Stimulated activated CD8-positive, alpha-beta memory T cell treated with anti-CD3 and anti-CD28 coated beads, Interleukin-12 subunit alpha, Interleukin-12 subunit beta, amount 100 ng/mL, for 4 hours (primary cell): ENCODE results near the gene ATG10.
A peak's percentile ranks its signal among the peaks of the same experiment; 100 is the strongest.
"Not testable (repeated sequence)": the region's sequence is repeated elsewhere in the genome, so short reads cannot be mapped to it uniquely, and the experiment has no call there.

Source experiments
- DNase-seq: peaks from one replicate; pipeline ENCODE4 v3.0.0-alpha.2; 2020; ENCODE audit warnings: low read depth

The ATG10 gene

DNA sequence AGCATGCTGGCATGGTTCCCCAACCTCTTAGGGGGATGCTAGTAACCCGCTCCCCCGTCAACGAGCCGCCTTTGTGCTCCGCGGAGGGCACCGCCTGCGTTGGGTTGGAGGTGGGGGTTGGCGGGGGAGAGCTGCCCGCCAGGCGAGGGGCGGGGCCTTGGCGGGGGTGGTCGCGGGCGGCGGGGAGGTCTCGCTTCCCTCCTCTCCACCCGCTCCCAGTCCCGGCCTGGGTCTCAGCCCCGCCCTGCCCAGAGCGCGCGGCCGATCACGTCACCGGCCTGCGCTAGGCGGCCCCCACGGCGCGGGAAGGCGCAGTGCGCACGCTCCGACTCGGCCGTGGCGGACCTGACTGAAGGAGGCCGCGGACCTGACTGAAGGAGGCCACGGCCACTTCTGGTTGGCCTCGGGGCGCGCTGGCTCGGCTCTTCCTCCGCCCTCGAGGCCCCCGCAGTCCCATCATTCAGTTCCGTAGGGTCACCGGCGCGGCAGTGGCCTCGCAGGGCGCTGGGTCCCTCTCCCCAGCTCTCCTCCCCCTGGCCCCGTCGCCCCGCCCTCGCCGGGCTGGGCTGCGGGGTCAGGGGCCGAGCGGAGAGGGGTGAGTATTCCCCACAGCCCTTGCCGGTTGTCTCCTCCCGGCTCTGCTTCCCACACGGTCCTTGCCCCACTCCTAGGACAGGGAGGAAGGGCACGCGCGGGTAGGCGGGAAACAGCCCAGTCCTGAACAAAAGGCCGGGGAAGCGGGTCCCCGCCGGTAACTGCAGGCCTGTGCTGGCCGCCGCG lies at the start of gene ATG10:
TSS of gene ATG10 (plus strand) at position 312 of the 780 bp plus-strand sequence. CDS start 15,548 bp downstream, outside the sequence.
- DNase-seq, result peak; percentile 90

DNA sequence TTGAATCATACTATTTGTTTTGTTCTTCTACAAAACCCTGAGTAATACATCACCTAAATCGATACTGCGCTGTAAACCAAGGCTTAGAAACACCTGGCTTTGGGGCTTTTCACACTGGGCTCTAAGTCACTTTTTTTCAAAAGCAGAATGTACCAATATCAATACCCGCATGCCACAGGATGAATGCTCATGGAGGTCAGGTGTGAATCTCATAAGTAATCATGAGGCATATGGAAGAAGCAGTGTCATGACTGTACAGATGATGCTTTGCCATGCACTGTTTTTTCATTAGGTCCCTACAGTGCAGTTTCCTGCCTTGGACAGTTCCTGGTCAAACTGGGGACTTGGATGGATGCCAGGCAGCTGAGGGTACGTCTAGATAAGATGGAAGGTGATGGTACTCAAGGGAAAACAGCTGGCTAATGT lies 49.0 kb upstream of the ATG10 start:
- DNase-seq, result no peak

DNA sequence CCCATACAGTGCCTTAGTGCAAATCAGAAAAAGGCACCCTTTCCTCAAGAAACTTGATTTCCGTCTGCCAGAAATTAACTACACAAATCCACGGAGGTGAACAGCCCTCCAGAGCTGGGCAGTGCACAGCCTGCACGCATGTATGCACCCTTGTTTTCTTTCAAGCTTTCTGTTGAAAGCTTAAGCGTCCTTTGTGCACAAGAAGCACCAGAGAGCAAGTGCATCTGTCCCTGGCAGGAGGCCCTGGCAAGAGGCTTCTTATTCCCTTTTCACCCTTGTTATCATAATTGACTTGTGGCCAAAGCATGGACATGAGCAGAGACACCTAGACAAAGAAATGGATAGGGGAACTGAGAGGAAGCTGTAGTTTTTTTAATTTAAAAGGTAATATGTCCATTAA lies 47.4 kb upstream of the ATG10 start:
- no peak for DNase-seq

DNA sequence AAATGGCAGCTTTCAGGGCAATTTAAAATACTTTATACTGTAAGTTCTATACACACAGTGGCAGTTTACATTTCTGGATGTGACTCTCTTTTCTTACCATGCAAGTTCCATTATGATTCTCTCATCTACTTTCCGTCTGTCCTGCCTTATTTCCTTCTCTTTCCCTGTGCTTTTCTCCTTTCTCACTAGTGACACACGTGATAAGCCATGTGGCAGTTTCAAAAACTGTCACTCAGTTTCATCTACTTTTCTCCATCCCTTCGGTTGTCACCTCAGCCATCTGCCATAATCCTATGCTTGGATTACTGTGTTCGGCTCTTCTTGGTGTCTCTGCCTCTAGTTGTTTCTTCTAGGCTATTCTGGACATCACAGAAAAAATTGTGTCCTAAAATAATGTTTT lies 46.8 kb upstream of the ATG10 start:
- no peak for DNase-seq

DNA sequence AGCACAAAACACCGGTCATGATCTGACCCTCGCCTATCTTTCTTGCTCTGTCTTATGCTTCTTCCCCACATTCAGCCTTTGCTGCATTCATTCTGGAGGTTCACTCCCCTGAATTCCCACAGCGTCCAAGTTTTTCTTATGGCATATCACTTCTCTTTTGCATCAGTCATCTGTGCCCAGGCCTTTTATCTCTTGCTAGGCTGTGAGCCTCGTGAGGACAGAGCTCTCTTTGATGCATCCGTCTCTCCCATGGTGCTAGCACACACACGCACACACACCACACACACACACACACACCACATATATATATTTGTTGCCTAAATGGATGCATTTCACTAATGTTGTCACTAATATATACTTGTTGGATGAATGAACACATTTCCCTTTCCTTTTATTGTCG lies 45.8 kb upstream of the ATG10 start:
- no peak for DNase-seq

DNA sequence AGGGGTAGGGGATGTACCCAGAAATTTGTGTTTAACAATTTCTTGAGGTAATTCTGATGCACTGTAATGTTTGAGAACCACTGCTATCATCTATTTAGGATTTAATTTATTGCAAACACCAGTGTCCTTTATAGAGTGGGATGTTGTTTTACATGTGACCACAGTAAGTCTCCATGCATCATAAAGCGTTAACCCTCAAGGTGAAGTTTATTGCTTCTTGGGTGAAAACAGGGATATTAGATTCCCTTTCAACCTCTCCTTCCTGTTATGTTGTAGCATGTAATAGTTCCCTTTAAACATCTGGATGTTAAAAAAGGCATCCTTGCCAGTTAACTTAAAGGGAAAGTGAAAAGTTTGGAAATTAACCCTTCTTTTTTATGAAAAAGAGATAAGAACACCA lies 35.8 kb upstream of the ATG10 start:
- DNase-seq, result no peak

DNA sequence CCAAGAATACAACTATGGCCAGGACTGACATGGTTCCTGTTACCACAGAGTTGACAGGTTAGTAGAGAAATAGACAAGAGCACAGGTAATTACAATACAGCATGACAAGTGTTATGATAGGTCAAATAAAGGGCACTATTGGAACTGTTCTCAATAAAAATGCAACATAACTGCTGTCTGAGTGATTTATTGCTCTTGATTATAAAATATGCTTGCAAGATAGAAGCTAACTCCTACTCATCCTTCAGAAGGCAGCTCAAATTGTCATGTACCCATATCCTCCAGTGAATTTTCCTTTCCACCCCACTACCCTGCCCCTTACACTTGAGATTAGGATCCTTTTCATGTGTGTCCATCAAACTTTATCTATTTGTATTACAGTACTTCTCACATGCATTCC lies 35.1 kb upstream of the ATG10 start:
- DNase-seq, result no peak

DNA sequence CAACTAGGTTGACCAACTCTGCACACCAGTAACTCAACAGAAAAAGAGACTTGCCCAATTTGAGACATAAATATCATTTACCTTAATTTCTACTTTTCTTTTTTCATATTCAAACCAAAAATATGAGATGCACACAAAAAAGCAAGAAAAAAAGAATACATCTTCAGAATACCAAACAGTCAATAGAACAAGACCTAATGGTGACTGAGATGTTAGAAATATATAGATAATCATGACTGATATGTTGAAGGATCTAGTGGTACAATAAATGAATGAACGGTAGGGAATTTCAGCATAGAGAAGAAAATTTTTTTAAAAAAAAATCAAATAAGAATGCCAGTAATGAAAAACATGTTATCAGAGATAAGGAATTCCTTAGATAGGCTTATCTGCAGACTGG lies 29.1 kb upstream of the ATG10 start:
- no peak for DNase-seq

DNA sequence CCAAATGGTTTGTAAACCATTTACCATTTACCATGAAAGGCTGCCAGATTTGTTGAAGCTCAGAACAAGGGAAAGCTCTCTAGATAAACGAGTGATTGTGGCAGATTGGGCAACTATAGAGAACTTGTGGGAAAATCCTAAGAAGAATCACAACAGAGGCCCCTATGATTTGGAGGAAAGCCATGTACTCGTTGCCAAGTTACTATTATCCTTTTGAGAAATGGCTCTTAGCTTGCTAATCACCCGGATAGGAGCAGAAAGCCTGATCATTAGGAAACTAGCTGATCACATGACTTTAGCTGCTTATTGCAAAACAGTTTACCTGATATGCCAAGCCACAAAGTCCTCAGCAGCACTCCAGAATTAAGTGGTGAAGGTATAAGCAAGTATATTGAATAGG lies 23.5 kb upstream of the ATG10 start:
- no peak for DNase-seq

DNA sequence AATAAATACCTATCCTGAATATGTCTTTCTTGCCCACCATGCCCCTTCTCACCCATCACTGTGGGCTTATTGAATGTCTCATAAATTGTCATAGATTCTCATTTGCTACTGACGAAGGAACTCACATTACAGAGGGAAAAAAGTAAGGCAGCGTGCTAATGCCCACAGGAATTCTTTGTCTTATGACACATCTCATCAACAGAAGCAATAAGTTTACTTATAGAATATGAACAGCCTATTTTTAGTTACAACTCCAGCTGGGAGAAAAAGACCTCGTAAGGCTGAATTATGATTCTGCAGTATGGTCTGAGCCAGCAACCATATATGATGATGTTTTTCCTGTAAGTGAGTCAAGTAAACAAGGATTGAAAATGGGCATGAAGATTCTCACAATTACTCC lies 22.4 kb upstream of the ATG10 start:
- DNase-seq, result no peak

DNA sequence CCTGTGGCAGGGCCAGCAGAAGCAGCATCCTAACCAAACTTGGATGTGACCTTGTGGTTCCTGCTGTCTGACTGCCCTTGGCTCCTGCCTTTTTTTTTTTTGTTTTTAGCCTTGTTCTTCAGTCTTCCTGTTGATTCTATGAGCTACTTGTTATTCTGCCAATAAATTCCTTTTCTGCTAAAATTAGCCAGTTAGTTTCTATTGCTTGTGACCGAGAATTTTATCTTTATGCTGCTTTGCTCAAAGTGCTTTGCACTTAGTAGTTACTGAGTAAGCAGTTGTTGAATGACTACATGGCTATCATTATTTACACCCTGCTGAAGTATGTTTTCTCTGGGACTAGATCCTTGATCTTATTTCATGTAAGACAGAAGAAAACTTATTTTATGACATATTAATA lies 20.8 kb upstream of the ATG10 start:
- no peak for DNase-seq

DNA sequence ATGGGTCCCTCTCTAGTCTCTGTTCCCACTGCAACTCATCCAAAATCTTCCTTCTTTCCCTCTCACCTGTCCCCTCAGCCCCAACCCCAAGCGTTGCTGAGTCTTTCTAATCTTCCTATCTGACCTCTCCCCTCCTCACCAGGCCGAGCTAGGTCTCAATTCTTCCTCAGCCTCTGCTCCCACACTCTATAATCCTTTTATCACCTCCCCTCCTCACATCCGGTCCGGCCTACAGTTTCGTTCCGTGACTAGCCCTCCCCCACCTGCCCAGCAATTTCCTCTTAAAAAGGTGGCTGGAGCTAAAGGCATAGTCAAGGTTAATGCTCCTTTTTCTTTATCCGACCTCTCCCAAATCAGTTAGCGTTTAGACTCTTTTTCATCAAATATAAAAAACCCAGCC lies 17.0 kb upstream of the ATG10 start:
- not testable (repeated sequence) for DNase-seq

DNA sequence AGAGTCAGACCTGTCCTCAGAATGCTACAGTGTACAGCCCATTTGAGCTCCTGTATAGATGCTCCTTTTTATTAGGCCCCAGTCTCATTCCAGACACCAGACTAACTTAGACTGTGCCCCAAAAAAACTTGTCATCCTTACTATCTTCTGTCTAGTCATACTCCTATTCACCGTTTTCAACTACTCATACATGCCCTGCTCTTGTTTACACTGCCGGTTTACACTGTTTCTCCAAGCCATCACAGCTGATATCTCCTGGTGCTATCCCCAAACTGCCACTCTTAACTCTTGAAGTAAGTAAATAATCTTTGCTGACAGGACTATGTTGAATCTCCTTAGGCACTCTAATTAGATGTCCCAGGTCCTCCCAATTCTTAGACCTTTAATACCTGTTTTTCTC lies 13.7 kb upstream of the ATG10 start:
- not testable (repeated sequence) for DNase-seq

DNA sequence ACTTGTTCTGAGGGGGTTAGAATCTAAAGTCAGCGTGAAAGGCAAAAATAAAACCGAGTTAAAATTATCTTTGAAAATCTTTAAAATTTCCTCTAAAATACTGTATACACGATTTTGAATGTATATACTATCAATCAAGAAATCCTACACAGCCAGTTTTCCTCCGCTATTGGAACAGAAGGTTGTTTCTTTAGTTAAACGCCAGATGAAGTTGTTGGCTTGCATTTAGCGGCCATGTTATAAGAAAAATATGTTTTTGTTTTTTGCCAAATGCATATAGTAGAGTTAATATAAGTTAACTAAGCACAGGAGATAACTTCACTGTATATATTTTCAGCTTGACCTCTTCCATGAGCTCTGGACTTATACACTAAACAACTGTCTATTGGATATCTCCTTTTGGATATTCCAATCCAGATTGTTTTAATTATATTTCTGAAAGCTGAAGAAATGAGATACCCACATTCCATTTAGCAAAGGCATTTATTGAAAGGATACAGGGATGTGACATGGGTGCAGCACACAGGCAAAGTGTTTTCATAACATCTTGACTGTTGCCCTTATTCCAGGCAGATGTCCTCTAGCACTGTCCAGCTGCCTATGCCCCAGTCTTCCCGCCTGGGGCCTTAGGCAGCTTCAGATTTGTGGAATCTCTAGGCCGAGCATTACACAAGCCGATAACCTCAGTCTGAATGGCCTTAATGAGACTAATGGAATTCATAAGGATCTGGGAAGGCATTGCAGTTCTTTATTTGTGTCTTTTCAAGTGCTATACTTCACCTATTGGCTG lies 10.0 kb upstream of the ATG10 start:
- no peak for DNase-seq

DNA sequence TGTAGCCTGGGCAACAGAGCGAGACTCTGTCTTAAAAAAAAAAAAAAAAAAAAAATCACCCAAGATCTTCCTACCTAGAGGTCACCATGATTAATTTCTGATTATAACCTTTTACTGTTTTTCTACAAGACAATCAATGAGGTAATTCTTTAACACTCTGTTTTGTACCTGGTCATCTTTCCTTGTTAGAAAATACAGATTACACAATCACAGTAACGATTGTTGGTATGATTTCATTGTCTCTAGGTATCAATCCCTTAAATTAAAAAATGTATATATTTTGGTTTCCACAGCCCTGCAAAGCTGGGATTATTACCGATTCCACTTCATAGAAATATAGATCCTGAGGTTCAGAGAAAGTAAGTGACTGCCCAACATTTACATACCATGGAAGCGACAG lies 8.3 kb upstream of the ATG10 start:
- DNase-seq, result no peak

DNA sequence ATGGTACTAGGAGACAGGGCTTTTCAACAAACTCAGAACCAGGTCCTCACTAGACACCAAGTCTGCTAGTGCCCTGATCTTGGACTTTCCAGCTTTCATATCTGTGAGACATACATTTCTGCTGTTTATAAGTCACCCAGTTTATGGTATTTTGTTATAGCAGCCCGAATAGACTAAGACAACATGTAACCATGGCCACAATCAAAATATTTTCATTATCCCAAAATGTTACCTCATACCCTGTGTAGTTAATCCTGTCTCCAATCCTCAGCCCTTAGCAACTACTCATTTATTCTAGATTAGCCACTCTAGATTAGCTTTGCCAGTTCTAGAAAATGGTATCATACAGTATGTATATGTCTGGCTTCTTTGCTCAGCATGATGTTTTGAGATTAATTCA lies 6.3 kb upstream of the ATG10 start:
- no peak for DNase-seq

DNA sequence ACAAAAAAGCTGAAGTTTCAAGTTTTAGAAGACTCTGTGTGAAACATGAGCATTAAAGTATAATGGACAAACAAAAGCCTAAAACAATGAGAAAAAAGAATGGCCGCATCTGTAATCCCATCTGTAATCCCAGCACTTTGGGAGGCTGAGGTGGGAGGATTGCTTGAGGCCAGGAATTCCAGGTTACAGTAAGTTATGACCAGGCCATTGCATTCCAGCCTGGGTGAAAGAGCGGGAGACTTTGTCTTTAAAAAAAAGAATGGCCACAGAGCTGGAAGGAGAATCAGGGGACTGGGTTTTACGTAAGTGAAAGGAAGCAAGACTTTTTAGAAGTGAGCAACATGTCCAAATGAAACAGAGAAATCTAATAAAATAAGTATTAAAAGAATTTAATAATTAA lies 2.6 kb upstream of the ATG10 start:
- DNase-seq, result no peak

DNA sequence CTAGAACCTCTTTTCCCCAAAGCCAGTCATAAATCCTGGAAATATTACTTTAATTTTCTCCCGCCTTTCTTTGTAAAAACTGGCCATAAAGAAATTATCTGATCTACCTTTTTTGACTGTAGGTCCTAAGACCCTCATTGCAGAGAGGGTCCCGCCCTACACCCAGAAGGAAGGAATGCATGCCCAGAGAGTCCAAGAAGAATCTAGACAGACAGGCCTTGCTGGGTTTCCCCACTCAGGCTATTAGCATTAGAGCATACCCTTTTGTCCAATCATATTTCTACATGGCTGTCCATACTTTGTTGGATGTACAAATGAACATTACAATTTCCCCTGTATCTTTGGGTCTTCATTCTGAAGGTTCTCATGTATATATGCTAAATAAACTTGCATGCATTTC lies 1.9 kb upstream of the ATG10 start:
- DNase-seq, result no peak

DNA sequence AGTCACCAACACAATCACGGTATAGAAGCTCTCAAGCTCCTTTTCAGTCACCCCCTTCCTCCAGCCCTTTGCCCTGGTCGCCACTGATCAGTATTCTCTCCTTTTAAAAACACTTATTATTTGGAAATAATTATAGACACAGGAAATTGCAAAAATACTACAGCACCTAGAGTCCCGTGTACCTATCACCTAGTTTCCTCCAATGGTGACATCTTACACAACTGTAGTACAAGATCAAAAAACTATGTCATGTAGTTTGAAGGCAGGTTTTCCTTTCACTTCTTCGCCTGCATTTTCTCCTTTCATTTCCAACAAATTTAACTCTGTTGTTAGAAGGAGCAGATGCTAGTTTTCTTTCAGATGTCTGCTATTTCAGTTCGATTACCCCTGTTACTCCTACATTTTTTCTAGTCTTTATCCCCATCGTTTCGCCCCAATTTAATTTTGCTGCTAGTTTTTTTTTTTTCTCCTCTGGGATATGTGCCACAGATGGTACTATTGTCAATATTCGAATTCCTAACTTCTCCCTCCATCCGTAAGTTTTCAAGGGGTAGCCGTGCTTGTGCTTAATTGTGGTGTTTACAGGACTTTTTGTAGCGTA lies 612 bp upstream of the ATG10 start:
- DNase-seq, result no peak

DNA sequence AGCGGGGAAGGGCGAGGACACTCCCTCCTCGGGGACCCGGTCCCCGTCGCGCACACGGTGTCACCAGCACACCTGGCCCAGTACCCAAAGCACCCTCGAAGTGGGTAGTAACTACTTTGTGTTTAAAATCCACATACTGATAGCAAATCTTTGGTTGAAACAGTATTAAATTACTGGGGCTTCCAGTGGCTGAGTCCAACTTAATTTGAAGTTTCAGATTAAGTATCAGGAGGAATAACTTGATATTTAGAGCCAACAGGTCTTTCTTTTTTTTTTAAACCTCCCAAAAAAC lies 615 bp downstream of the ATG10 start:
- DNase-seq, result no peak

DNA sequence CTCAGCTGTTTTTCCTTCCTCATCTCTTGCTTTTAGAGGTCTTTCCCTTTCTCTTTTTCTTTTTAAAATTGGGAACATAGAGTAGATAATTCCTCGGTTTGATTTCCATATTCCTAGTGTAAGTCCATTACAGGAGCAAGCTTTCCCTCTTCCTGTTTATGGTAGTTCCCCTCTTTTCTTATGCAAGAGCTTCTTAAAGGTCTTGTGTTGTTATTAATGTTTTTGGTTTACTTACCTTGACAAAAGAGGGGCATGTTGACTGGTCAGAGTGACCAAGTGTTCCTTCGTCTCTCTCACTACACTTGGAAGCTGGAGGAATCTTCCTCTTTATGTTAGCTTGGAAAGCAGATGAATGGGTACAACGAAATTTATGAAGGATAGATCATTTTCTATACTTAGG lies 8.3 kb downstream of the ATG10 start:
- DNase-seq, result no peak

DNA sequence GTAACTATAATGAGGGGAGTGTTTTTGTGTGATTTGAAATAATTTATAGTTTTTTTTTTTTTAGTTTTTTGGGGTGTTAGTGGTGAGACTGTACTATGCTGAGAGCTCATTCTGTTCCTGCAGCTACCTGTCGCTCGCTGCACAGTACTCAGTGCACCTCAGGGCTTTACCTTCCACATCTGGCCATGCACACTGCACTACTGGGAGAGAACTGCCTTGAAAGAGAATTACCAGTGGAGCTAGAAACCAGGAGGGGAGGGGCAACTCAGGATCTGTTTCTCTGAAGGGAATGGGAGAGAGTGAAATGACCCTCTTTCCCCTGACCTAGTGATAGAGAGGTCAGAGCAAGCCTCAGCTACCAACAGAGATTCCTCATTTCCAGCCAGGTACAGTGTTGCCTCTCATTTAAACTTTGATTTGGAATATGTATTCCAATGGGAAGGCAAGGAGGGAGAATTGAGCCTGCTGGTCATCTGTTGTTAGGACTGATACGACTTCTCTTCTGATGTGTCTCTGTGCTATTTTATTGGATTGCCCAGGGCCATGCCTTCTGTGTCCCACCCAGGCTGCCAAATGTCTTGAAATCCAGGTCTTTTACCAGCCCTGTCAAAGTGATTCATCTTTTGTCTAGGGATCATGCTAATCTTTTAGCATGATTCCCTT lies 8.9 kb downstream of the ATG10 start:
- DNase-seq, result no peak

DNA sequence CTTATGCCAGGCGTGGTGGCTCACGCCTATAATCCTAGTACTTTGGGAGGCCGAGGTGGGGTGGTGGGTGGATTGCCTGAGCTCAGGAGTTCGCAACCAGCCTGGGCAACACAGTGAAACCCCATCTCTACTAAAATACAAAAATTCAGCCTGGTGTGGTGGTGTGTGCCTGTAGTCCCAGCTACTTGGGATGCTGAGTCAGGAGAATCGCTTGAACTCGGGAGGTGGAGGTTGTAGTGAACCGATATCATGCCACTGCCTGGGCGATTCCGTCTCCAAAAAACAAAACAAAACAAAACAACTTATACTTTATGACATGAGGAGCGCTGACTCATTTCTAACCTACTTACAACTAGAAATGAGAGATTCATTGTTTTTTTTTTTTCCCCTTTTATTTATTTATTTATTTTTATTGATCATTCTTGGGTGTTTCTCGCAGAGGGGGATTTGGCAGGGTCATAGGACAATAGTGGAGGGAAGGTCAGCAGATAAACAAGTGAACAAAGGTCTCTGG lies 10.4 kb downstream of the ATG10 start:
- not testable (repeated sequence) for DNase-seq
